Measurements from ENCODE around the gene SETBP1.

GRCh38 chr18:45061359-45061758, 380.7 kb downstream of the SETBP1 start:
- no peak for TF ChIP-seq EP300 (IDR thresholded peaks at IDR 0.05; ENCODE audit: low read depth)
- no peak for TF ChIP-seq CTCF (IDR thresholded peaks at IDR 0.05)
- no peak for TF ChIP-seq POLR2A (IDR thresholded peaks at IDR 0.05)
- no peak for TF ChIP-seq POLR2AphosphoS5 (IDR thresholded peaks at IDR 0.05)
